GM12865 (cell line): ENCODE data around the gene PERM1.

Source experiments
- DNase-seq: peaks from one replicate; pipeline ENCODE4 v3.0.0; 2010; ENCODE audit warnings: low read depth
- H3K4me3 ChIP-seq: 2 replicates; pipeline ENCODE4 v1.5.1; 2011; ENCODE audit warnings: mild to moderate bottlenecking, low read depth, low read length, control low read depth
- TF ChIP-seq, protein P1 (sequence below): IDR thresholded peaks from 2 replicates; pipeline ENCODE4 v1.5.1; 2011; ENCODE audit warnings: low read length, control low read depth, low read depth, inconsistent platforms; ENCODE audit not compliant: insufficient read depth; ENCODE audit errors: missing control alignments

Gene PERM1

DNA sequence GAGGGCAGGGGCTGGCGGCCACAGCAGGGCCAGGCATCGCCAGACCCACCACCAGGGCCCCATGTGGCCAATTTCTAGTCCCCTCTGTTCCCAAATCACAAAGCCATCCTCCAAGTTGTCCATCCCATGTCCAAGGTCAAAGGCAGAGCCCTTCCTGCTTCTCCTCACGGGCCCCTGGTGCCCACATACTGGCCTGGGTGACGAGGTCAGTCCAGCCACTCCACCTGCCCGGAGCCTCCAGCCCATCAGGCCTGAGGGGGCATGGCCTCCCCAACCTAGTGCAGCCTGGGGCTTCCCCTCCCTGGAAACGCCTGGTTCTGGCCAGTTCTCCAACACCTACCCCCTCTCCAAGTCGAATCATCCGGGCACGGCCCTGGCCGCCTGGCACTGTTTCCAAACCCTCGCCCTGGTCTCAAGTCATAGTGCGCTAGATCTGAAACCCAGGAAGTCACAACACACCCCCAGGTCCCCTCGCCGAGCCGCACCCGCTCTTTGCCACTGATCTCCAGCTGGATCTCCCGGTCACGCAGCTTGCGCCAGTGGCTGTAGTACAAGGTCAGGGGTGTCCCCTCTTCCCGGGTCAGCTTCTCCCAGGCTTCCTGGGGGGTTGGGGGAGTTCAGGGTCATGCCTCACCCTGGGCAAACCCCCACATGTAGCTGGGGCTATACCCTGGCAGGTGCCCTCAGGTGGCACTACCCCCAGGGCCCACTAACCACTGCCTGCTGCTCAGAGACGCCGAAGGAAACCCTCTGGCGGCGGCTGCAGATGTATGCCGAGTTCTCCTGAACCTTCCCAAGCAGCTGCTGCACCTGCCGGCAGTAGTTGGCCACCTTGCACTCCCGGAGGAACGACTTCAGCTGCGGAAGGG is 36.0 kb downstream of the PERM1 start:
- TF ChIP-seq, protein P1, sequence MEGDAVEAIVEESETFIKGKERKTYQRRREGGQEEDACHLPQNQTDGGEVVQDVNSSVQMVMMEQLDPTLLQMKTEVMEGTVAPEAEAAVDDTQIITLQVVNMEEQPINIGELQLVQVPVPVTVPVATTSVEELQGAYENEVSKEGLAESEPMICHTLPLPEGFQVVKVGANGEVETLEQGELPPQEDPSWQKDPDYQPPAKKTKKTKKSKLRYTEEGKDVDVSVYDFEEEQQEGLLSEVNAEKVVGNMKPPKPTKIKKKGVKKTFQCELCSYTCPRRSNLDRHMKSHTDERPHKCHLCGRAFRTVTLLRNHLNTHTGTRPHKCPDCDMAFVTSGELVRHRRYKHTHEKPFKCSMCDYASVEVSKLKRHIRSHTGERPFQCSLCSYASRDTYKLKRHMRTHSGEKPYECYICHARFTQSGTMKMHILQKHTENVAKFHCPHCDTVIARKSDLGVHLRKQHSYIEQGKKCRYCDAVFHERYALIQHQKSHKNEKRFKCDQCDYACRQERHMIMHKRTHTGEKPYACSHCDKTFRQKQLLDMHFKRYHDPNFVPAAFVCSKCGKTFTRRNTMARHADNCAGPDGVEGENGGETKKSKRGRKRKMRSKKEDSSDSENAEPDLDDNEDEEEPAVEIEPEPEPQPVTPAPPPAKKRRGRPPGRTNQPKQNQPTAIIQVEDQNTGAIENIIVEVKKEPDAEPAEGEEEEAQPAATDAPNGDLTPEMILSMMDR: no peak
- no peak overlapping the region for H3K4me3 ChIP-seq
- DNase-seq: no peak

DNA sequence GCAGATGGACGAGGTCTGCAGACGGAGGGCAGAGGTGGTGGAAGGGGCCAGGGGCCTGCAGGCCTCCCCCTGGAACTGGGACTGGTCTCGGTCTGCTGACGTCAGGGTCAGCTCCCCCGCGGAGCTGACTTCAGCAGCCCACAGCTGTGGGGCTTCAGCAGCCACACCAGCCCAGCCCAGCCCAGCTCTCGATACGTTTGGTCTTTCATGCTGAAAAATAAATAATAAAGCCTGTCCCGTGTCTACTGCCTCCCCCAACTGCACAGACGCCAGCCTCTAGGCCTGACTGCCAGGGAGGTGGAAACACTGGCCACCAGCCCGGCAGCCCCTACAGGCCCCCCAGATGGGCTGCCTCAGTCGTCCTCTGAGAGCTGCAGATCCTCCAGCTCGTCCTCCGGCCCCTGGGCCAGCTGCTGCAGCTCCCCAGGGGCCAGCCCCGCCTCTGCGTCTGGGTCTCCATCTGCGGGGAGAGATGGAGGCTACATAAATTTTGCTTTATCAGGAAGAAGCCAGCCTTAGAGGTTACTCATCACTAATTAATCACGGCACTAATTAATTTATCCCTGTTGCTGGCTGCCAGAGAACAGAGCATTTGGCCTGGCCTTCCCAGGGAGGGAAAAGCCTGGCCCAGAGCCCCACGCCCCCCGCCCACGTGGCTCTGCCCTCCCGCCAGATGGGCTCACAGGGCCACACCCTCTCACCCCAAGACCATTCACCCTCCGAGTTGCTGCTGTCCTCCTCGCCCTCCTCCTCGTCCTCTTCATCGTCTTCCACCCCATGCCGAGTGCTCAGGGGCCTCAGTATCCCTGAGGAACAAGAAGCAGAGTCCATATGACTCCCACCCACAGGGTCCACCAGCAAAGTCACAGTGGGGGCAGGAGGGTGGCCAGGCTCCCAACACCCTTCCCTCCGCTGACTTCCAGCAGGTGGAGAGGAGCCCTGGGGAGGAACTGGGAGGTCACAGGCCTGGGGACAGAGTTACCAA is 37.3 kb downstream of the PERM1 start:
- no peak overlapping the region for H3K4me3 ChIP-seq
- no peak for DNase-seq
- TF ChIP-seq, protein P1: no peak

DNA sequence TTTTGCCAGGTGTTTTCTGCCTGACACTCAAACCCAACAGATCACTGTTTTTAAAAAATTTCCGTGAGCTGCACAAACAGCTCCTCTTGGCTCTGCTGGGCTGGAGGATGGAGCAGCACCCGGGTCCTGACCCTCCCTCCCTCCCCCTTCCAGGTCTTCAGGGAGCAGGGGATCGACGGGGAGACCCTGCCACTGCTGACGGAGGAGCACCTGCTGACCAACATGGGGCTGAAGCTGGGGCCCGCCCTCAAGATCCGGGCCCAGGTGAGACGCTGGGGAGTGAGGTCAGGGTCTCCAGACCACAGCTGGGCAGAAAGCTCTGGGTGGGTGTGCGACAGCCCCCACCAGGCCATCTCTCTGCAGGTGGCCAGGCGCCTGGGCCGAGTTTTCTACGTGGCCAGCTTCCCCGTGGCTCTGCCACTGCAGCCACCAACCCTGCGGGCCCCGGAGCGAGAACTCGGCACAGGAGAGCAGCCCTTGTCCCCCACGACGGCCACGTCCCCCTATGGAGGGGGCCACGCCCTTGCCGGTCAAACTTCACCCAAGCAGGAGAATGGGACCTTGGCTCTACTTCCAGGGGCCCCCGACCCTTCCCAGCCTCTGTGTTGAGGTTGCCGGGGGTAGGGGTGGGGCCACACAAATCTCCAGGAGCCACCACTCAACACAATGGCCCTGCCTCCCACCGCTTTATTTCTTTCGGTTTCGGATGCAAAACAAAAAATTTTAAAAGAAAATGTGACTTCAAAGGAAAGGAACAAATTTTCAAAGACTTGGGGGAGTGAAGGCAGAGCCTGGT is 38.1 kb downstream of the PERM1 start:
- no peak for DNase-seq
- TF ChIP-seq, protein P1: no peak
- H3K4me3 ChIP-seq: no peak overlapping the region

DNA sequence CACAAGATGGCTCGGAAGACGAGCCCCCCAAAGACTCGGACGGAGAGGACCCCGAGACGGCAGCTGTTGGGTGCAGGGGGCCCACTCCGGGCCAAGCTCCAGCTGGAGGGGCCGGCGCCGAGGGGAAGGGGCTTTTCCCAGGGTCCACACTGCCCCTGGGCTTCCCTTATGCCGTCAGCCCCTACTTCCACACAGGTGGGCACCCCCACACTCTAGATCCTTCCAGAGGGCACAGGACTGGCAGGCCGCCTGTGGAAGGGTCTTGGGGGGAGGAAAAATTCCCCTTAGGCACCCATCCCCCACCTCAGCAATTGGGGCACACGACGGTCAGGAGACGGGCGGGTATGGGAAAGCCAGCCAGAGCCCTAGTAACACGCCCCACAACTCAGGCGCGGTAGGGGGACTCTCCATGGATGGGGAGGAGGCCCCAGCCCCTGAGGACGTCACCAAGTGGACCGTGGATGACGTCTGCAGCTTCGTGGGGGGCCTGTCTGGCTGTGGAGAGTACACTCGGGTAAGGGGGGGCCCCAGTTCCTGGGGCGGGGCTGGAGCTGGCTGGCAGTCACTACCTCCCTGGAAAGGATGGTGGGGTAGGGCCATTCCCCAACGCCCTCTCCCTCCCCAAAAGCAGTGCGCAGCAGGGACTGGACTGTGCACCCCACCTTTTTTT is 38.9 kb downstream of the PERM1 start:
- DNase-seq: no peak
- no peak overlapping the region for H3K4me3 ChIP-seq
- TF ChIP-seq, protein P1: no peak

DNA sequence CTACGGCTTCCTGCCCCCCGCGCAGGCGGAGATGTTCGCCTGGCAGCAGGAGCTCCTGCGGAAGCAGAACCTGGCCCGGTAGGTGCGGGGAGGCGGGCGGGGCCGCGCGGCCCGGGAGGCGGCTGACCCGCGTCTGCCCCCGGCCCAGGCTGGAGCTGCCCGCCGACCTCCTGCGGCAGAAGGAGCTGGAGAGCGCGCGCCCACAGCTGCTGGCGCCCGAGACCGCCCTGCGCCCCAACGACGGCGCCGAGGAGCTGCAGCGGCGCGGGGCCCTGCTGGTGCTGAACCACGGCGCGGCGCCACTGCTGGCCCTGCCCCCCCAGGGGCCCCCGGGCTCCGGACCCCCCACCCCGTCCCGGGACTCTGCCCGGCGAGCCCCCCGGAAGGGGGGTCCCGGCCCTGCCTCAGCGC is 39.5 kb downstream of the PERM1 start:
- DNase-seq: no peak
- H3K4me3 ChIP-seq: no peak overlapping the region
- TF ChIP-seq, protein P1: no peak

DNA sequence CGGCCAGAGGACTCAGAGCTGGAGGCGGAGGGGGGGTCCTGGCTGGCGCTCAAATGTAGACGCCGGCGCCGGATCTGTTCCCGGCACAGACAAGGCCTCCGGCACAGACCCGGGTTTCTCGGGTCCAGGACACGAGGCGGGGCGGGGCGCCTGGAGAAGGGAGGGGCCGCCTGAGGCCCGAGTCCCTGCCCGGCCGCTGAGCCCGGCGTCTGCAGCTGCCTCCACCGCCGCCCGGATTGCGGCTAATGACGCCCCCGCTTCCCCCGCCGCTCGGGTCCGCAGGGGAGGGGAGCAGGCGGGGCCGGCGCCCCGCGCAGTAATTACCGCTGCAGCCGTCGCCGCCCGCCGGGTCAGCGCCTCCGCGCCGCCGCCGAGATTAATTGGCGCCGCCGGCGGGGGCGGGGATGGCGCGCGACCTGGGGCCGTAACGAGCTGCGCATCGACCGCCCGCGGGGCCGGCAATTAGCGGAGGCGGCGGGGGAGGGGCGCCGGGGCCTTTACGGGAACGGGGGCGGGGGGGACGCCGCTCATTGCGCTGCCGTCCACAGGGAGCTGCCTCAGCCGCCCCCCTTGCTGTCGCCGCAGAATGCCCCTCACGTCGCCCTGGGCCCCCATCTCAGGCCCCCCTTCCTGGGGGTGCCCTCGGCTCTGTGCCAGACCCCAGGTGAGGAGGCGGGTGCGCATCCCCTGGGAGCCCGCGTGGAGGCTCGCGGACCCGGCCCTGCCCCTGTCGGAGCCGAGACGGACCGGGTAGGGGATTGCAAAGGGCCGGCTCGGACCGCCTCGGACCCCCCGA is 40.1 kb downstream of the PERM1 start:
- no peak overlapping the region for H3K4me3 ChIP-seq
- TF ChIP-seq, protein P1: no peak
- no peak for DNase-seq
